ENCODE results near the gene NPAS3.

DNA sequence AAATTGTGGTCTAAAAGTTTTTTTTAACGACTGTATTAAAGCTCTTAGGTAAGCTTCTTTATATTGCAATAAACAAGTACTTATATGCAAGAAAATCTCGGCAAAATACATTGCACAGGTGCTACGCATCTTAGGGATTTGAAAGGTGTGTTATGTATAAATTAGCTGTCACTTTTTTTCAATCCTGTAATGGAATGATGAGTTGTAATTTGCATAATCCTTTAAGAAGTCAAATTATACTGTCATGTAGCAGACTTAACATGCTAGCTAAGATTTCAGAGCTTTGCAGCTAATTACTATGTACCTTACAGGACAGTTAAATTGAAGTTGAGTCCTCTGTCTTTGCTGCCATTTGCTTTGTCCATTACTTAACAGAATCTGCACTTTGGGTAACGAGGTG, 117.5 kb downstream of the NPAS3 start:
- TF ChIP-seq CTCF (IDR thresholded peaks at IDR 0.05) = no peak
- no peak for TF ChIP-seq POLR2A (IDR thresholded peaks at IDR 0.05)
